HCT116 (cell line): ENCODE measurements around the gene RBM14. TPM values are rescaled to one million over a fixed set of nuclear protein-coding genes. Genes with fewer than 3 reads are reported as not detected.

Source experiments
- ATAC-seq: fragments of 200-7000 bp; cut with Tn5 transposase; 2 replicates; pipeline ENCODE4 v1.9.1; 2020; ENCODE audit warnings: mild to moderate bottlenecking, moderate library complexity
- BruUV-seq: library from RNA; stranded (reverse); fragments of 400-500 nt; replicated peaks from 2 replicates; lab custom pipeline; 2021; lab: Mats Ljungman, UMichigan
- CTCF ChIA-PET: fragments of 300-600 bp; sonication (Branson Sonifier 250); formaldehyde crosslinking; loops from one replicate; lab custom pipeline; 2021; ENCODE audit warnings: antibody characterized with exemption; lab: Charles Lee
- POLR2A ChIA-PET: fragments of 300-600, 350-600 bp; sonication (Branson Sonifier 250); formaldehyde crosslinking; loops from one replicate; lab custom pipeline; 2021; ENCODE audit warnings: antibody characterized with exemption; lab: Charles Lee
- RAD21 ChIA-PET, 2 experiments: fragments of 300-600 bp; sonication (Branson Sonifier 250); formaldehyde crosslinking; loops; one replicate each; lab custom pipeline; 2023; ENCODE audit warnings: low total read pairs in 2 of 2; ENCODE audit not compliant: uncharacterized antibody in 2 of 2, unreplicated experiment in 2 of 2, low non-redundant PET in 1 of 2; lab: Charles Lee
- DNase-seq: peaks from one replicate; pipeline ENCODE4 v3.0.0-alpha.2; 2010; ENCODE audit warnings: low read depth, low spot score
- H2AFZ ChIP-seq: fragments of 200-600 bp; shearing (Covaris generic), sonication (generic); 2 replicates; pipeline ENCODE4 v1.6.1; 2017; ENCODE audit warnings: low read depth, mixed run types, mixed read lengths, antibody characterized with exemption, low read length; ENCODE audit not compliant: poor library complexity, severe bottlenecking
- H3K27ac ChIP-seq: 2 replicates; pipeline ENCODE4 v1.5.1; 2012; ENCODE audit warnings: low read depth, low read length
- H3K27me3 ChIP-seq: fragments of 200-600 bp; sonication (generic); 2 replicates; pipeline ENCODE4 v1.6.1; 2016; ENCODE audit warnings: mixed run types, low read length, mixed read lengths; ENCODE audit not compliant: insufficient read depth
- H3K36me3 ChIP-seq, 2 experiments: fragments of 200-500 bp in 1 of 2; fragments of 200-600 bp in 1 of 2; sonication (Bioruptor generic) in 1 of 2; sonication (generic) in 1 of 2; 2 replicates each; pipeline versions ENCODE4 v1.5.1 to v1.6.1; 2014 to 2016; ENCODE audit warnings: low read length in 2 of 2, inconsistent platforms in 1 of 2, mixed read lengths in 1 of 2, mixed run types in 1 of 2; ENCODE audit not compliant: insufficient read depth in 2 of 2, control insufficient read depth in 1 of 2
- H3K4me1 ChIP-seq, 2 experiments: fragments of 200-600 bp in 1 of 2; sonication (generic) in 1 of 2; 2 replicates each; pipeline versions ENCODE4 v1.5.1 to v1.6.1; 2012 to 2017; ENCODE audit warnings: low read length in 2 of 2, inconsistent platforms in 1 of 2, mild to moderate bottlenecking in 1 of 2, mixed read lengths in 1 of 2, mixed run types in 1 of 2, moderate library complexity in 1 of 2; ENCODE audit not compliant: insufficient read depth in 2 of 2, control insufficient read depth in 1 of 2
- H3K4me2 ChIP-seq: fragments of 200-600 bp; sonication (generic); 2 replicates; pipeline ENCODE4 v1.6.1; 2017; ENCODE audit warnings: mixed run types, low read length, mixed read lengths
- H3K4me3 ChIP-seq, 2 experiments: fragments of 200-600 bp in 1 of 2; sonication (generic) in 1 of 2; replicated peaks in 1 of 2; 2 replicates each; pipeline ENCODE4 v1.5.1; 2011 to 2016; ENCODE audit warnings: low read length in 2 of 2, control low read depth in 1 of 2, low read depth in 1 of 2, mild to moderate bottlenecking in 1 of 2, mixed read lengths in 1 of 2, mixed run types in 1 of 2
- H3K79me2 ChIP-seq: fragments of 200-600 bp; sonication (generic); 2 replicates; pipeline ENCODE4 v1.6.1; 2017; ENCODE audit warnings: mild to moderate bottlenecking, mixed run types, low read length, moderate library complexity, mixed read lengths; ENCODE audit not compliant: insufficient read depth
- H3K9ac ChIP-seq: fragments of 200-600 bp; sonication (generic); 2 replicates; pipeline ENCODE4 v1.6.1; 2016; ENCODE audit warnings: low read length, mixed read lengths
- H3K9me2 ChIP-seq: fragments of 200-600 bp; sonication (generic), shearing (Covaris generic); 2 replicates; pipeline ENCODE4 v1.6.1; 2017; ENCODE audit warnings: mixed run types, mild to moderate bottlenecking, moderate library complexity; ENCODE audit not compliant: insufficient read depth
- H3K9me3 ChIP-seq, 2 experiments: fragments of 200-500 bp in 1 of 2; fragments of 200-600 bp in 1 of 2; sonication (Bioruptor generic) in 1 of 2; sonication (generic) in 1 of 2; 2 replicates each; pipeline ENCODE4 v1.6.1; 2014 to 2017; ENCODE audit warnings: low read length in 2 of 2, mixed read lengths in 2 of 2, inconsistent platforms in 1 of 2, low read depth in 1 of 2, mild to moderate bottlenecking in 1 of 2, mixed run types in 1 of 2, moderate library complexity in 1 of 2; ENCODE audit not compliant: control insufficient read depth in 1 of 2, insufficient read depth in 1 of 2
- H4K20me1 ChIP-seq: fragments of 200-600 bp; sonication (generic), shearing (Covaris generic); 2 replicates; pipeline ENCODE4 v1.6.1; 2017; ENCODE audit warnings: mixed run types, mild to moderate bottlenecking, moderate library complexity; ENCODE audit not compliant: insufficient read depth
- ATF3 ChIP-seq: IDR thresholded peaks from 2 replicates; pipeline ENCODE4 v1.6.1; 2012
- CEBPB ChIP-seq: IDR thresholded peaks from 2 replicates; pipeline ENCODE4 v1.6.1; 2012; ENCODE audit warnings: low read depth
- EZH2 ChIP-seq: fragments of 200-600 bp; sonication (generic); IDR thresholded peaks from 2 replicates; pipeline ENCODE4 v1.6.1; 2017; ENCODE audit warnings: antibody characterized with exemption, mixed run types
- EZH2phosphoT487 ChIP-seq: fragments of 200-600 bp; IDR thresholded peaks from 2 replicates; pipeline ENCODE4 v1.6.1; 2018; ENCODE audit warnings: antibody characterized with exemption, borderline replicate concordance
- FOSL1 ChIP-seq: IDR thresholded peaks from 2 replicates; pipeline ENCODE4 v1.6.1; 2012; ENCODE audit warnings: low read depth
- MAX ChIP-seq: IDR thresholded peaks from 2 replicates; pipeline ENCODE4 v1.6.1; 2012
- POLR2A ChIP-seq: IDR thresholded peaks from 2 replicates; pipeline ENCODE4 v1.7.0; 2011; ENCODE audit warnings: borderline replicate concordance; ENCODE audit not compliant: insufficient read depth, insufficient read length; ENCODE audit errors: extremely low read depth
- RAD21 ChIP-seq: IDR thresholded peaks from 2 replicates; pipeline ENCODE4 v1.6.1; 2012; ENCODE audit warnings: low read depth, mild to moderate bottlenecking
- REST ChIP-seq: IDR thresholded peaks from 2 replicates; pipeline ENCODE4 v1.6.1; 2012; ENCODE audit warnings: low read depth
- YY1 ChIP-seq: IDR thresholded peaks from 2 replicates; pipeline ENCODE4 v1.6.1; 2011; ENCODE audit warnings: low read length, low read depth, moderate library complexity, mild to moderate bottlenecking; ENCODE audit not compliant: insufficient replicate concordance; ENCODE audit errors: extremely low read depth
- ZBTB33 ChIP-seq: IDR thresholded peaks from 2 replicates; pipeline ENCODE4 v1.6.1; 2011; ENCODE audit warnings: mild to moderate bottlenecking, low read length, moderate library complexity; ENCODE audit not compliant: insufficient replicate concordance; ENCODE audit errors: extremely low read depth
- ZFX ChIP-seq: fragments of 450-650 bp; IDR thresholded peaks from 2 replicates; pipeline ENCODE4 v1.6.1; 2017
- ZNF274 ChIP-seq: fragments of 200-500 bp; sonication (Bioruptor generic); IDR thresholded peaks from 2 replicates; pipeline ENCODE4 v1.6.1; 2014; ENCODE audit warnings: mild to moderate bottlenecking, low read depth, low read length, inconsistent platforms
- intact Hi-C: fragments of 100-400 bp; cut with micrococcal nuclease; formaldehyde crosslinking; loops from 2 replicates; pipeline ENCODE4 v1.10.0; 2022
- total RNA-seq: library from RNA; stranded (reverse); gene quantifications from one replicate; pipeline ENCODE4 v1.2.1, GENCODE V29; 2021; ENCODE audit not compliant: unreplicated experiment

RBM14 gene
- total RNA-seq, 1 experiment from 2014 or later = 95.3 TPM

GRCh38 chr11:66625041-66625751 lies 8.8 kb downstream of the RBM14 start:
- intact Hi-C loops = no loop called here
- DNase-seq = no peak
- no peak for TF ChIP-seq REST
- no peak for TF ChIP-seq RAD21
- TF ChIP-seq POLR2A = no peak
- TF ChIP-seq MAX = no peak
- no peak for TF ChIP-seq YY1
- no peak for TF ChIP-seq ZNF274
- TF ChIP-seq ZBTB33 = no peak
- no peak for TF ChIP-seq CEBPB
- no peak for TF ChIP-seq EZH2
- no peak for TF ChIP-seq EZH2phosphoT487
- TF ChIP-seq FOSL1 = no peak
- TF ChIP-seq ZFX = no peak
- no peak for TF ChIP-seq ATF3
- TF ChIP-seq, all 23 proteins: peak for 0
- H3K4me3 ChIP-seq = no peak overlapping the region
- POLR2A ChIA-PET = interaction anchor here (1.0 to 1.4 kb wide), 2 partner anchors 9 kb away, joined by 3 to 6 read pairs; partner anchors contain the start of gene RBM14
- H3K4me2 ChIP-seq = no peak overlapping the region
- RAD21 ChIA-PET = no interaction called here
- H2AFZ ChIP-seq = no peak overlapping the region
- no peaks in the 10 kb centered on the region for H3K27me3 ChIP-seq
- H3K27ac ChIP-seq = no peak overlapping the region
- no peak overlapping the region for H3K9ac ChIP-seq
- peaks cover 100% of the 10 kb centered on the region for H3K79me2 ChIP-seq
- H3K9me3 ChIP-seq = no peaks in the 10 kb centered on the region
- CTCF ChIA-PET = no interaction called here
- H3K36me3 ChIP-seq = peaks cover 74 to 85% of the 10 kb centered on the region in 2 experiments
- no peak; the same call in 1 of the 2 replicates for ATAC-seq
- no peaks in the 10 kb centered on the region for H3K9me2 ChIP-seq
- H4K20me1 ChIP-seq = peaks cover 55% of the 10 kb centered on the region; the same call in 1 of the 2 replicates
- no TSS peak for BruUV-seq
- H3K4me1 ChIP-seq = no peaks in the 10 kb centered on the region
